ENCODE data around the gene KDM4C. TPM values are rescaled to one million over a fixed set of nuclear protein-coding genes. Genes with fewer than 3 reads are reported as not detected.
A peak's percentile ranks its signal among the peaks of the same experiment; 100 is the strongest.

KDM4C gene
- total and polyA plus RNA-seq, 2 of the 13 experiments (the other 11 are each of a cell fraction or from before 2014, with no cell fraction given), result 19.4 to 23.6 TPM

- TF ChIP-seq HNF1A (IDR thresholded peaks at IDR 0.05; ENCODE audit: low read depth) (no peak), HNF1A (CRISPR knock-in tag; IDR thresholded peaks at IDR 0.05; ENCODE audit: borderline replicate concordance) (no peak), GTF2F1 (IDR thresholded peaks at IDR 0.05; ENCODE audit: low read length) (no peak), HDAC1 (CRISPR knock-in tag; IDR thresholded peaks at IDR 0.05) (no peak; the same call in 1 of the 2 replicates), NPAS2 (CRISPR knock-in tag; IDR thresholded peaks at IDR 0.05; ENCODE audit: borderline replicate concordance) (no peak), SNAPC2 (CRISPR knock-in tag; IDR thresholded peaks at IDR 0.05) (no peak), BRD4 (CRISPR knock-in tag; IDR thresholded peaks at IDR 0.05) (no peak), IKZF4 (CRISPR knock-in tag; IDR thresholded peaks at IDR 0.05; ENCODE audit: borderline replicate concordance, low read depth, not compliant biosample characterization) (no peak), ZNF724P (CRISPR knock-in tag; IDR thresholded peaks at IDR 0.05; ENCODE audit: borderline replicate concordance) (no peak), ZNF552 (CRISPR knock-in tag; IDR thresholded peaks at IDR 0.05; ENCODE audit: borderline replicate concordance) (no peak), NCOA5 (CRISPR knock-in tag; IDR thresholded peaks at IDR 0.05) (no peak), ZNF160 (CRISPR knock-in tag; IDR thresholded peaks at IDR 0.05) (no peak), NFIB (CRISPR knock-in tag; IDR thresholded peaks at IDR 0.05; ENCODE audit: borderline replicate concordance) (0 out of 2 replicates have a peak, but pooled peaks have one; percentile 3), AGO1 (IDR thresholded peaks at IDR 0.05; ENCODE audit: low read depth, low read length, poor library complexity, severe bottlenecking) (no peak), EEA1 (CRISPR knock-in tag; IDR thresholded peaks at IDR 0.05; ENCODE audit: borderline replicate concordance) (no peak), MED1 (CRISPR knock-in tag; IDR thresholded peaks at IDR 0.05) (peak; percentile 25; the same call in 1 of the 2 replicates), PRPF4 (IDR thresholded peaks at IDR 0.05; ENCODE audit: low read depth, low read length, poor library complexity, severe bottlenecking) (no peak), ZNF432 (CRISPR knock-in tag; IDR thresholded peaks at IDR 0.05; ENCODE audit: borderline replicate concordance) (no peak), ZBTB44 (CRISPR knock-in tag; IDR thresholded peaks at IDR 0.05) (no peak), SMAD3 (CRISPR knock-in tag; IDR thresholded peaks at IDR 0.05) (no peak), GABPB1 (CRISPR knock-in tag; IDR thresholded peaks at IDR 0.05) (no peak), ZBTB1 (CRISPR knock-in tag; IDR thresholded peaks at IDR 0.05; ENCODE audit: borderline replicate concordance) (no peak), HNRNPLL (IDR thresholded peaks at IDR 0.05; ENCODE audit: low read depth, low read length, poor library complexity, severe bottlenecking) (peak; percentile 61), CAMTA2 (CRISPR knock-in tag; IDR thresholded peaks at IDR 0.05; ENCODE audit: borderline replicate concordance) (no peak), KLF15 (CRISPR knock-in tag; IDR thresholded peaks at IDR 0.05; ENCODE audit: borderline replicate concordance) (no peak), ZNF12 (CRISPR knock-in tag; IDR thresholded peaks at IDR 0.05) (no peak)
Observed at GRCh38 chr9:6758498-6759184, 868 bp downstream of the KDM4C start (continued).
